Tibial nerve (tissue), 4 donors: Measurements from ENCODE around the gene CBARP. TPM values are rescaled to one million over a fixed set of nuclear protein-coding genes. Genes with fewer than 3 reads are reported as not detected.

ENCODE experiments used
- DNase-seq, 2 donors: peaks; one replicate each; pipeline ENCODE4 v3.0.0-alpha.2; 2019; ENCODE audit warnings: low spot score in 2 of 2
- H3K27ac ChIP-seq, 4 donors: fragments of 200-600 bp; sonication (generic) in 3 of 4; one replicate each; pipeline ENCODE4 v1.5.1; 2017 to 2019; ENCODE audit warnings: mild to moderate bottlenecking in 1 of 4
- H3K27me3 ChIP-seq, 2 donors: fragments of 200-600 bp; sonication (generic) in 1 of 2; one replicate each; pipeline versions ENCODE4 v1.5.1 to v1.6.0; 2017 to 2019
- H3K36me3 ChIP-seq, 3 donors: fragments of 200-600 bp; sonication (generic); one replicate each; pipeline ENCODE4 v1.5.1; 2018 to 2019
- H3K4me1 ChIP-seq, 4 donors: fragments of 200-600 bp; sonication (generic) in 3 of 4; one replicate each; pipeline ENCODE4 v1.5.1; 2017 to 2019
- H3K4me3 ChIP-seq, 4 donors: fragments of 200-600 bp; sonication (generic) in 3 of 4; one replicate each; pipeline ENCODE4 v1.5.1; 2017 to 2019; ENCODE audit warnings: mild to moderate bottlenecking in 1 of 4, moderate library complexity in 1 of 4
- H3K9me3 ChIP-seq, 4 donors: fragments of 200-600 bp; sonication (generic) in 3 of 4; one replicate each; pipeline ENCODE4 v1.5.1; 2017 to 2019
- CTCF ChIP-seq, 5 experiments: fragments of 200-600 bp in 3 of 5; fragments of 450-650 bp in 2 of 5; sonication (generic) in 3 of 5; IDR thresholded peaks; one replicate each; pipeline ENCODE4 v1.5.1; 2016 to 2019; ENCODE audit warnings: antibody characterized with exemption in 5 of 5, mild to moderate bottlenecking in 3 of 5, moderate library complexity in 2 of 5
- EP300 ChIP-seq, 2 donors: sonication (generic); formaldehyde crosslinking; IDR thresholded peaks; one replicate each; pipeline ENCODE4 v1.6.1; 2017; ENCODE audit warnings: antibody characterized with exemption in 2 of 2, mild to moderate bottlenecking in 1 of 2
- POLR2A ChIP-seq, 2 donors: fragments of 450-650 bp; IDR thresholded peaks; one replicate each; pipeline ENCODE4 v1.6.1; 2017; ENCODE audit warnings: antibody characterized with exemption in 2 of 2, mild to moderate bottlenecking in 2 of 2, moderate library complexity in 2 of 2
- WGBS, 2 donors: methylation state at CpG; one replicate each; pipeline ENCODE4 v1.1.5; 2018; 5-methylcytosine and 5-hydroxymethylcytosine counted together
- total RNA-seq, 4 donors: library from RNA; depleted of rRNA; stranded (reverse); fragments of >200 nt; gene quantifications; one replicate each; pipeline ENCODE4 v1.1.0, GENCODE V29; 2016

The CBARP gene
- total RNA-seq: 1 to 10 TPM in 2 of 4 donors, under 1 TPM in 2; 0.22 to 3.9 (median 1.4) TPM

- peak within 1 kb of the TSS; percentile 94 to 99 (median 96) for H3K27ac ChIP-seq
- no peak for TF ChIP-seq EP300 (IDR thresholded peaks at IDR 0.05)
- peak in 1 of 2 donors; percentile 37 for TF ChIP-seq POLR2A (IDR thresholded peaks at IDR 0.05)
- TF ChIP-seq CTCF (IDR thresholded peaks at IDR 0.05): no peak
- no peak for DNase-seq
- peaks cover 0 to 13% (median 0%) of the 10 kb centered on the region in 3 donors for H3K36me3 ChIP-seq
- H3K9me3 ChIP-seq: no peaks in the 10 kb centered on the region
- peaks cover 5 to 74% (median 39%) of the 10 kb centered on the region in 4 donors for H3K4me1 ChIP-seq
- 1% methylated on average over 12 of the region's 87 CpGs; no CpG with 5 or more reads in 1 of the 2 donors for WGBS, 2 donors
- no peaks in the 10 kb centered on the region for H3K27me3 ChIP-seq
- H3K4me3 ChIP-seq: peak within 1 kb of the TSS; percentile 40 to 67 (median 54)
Observed at GRCh38 chr19:1237754-1238368, at the start of gene CBARP. Gene CBARP, minus strand, starts transcription at chr19:1238005. Its CDS starts 1,905 bp downstream, at chr19:1236100.

- peak overlapping the region in 1 of 4 donors; percentile 51 for H3K27ac ChIP-seq
- peak overlapping the region in 2 of 4 donors; percentile 11 to 37 for H3K4me3 ChIP-seq
- no peaks in the 10 kb centered on the region for H3K9me3 ChIP-seq
- TF ChIP-seq CTCF (IDR thresholded peaks at IDR 0.05) (no peak), EP300 (IDR thresholded peaks at IDR 0.05) (no peak), POLR2A (IDR thresholded peaks at IDR 0.05) (no peak)
- H3K36me3 ChIP-seq: no peaks in the 10 kb centered on the region
- H3K27me3 ChIP-seq: peaks cover 0 to 84% of the 10 kb centered on the region in 2 donors
- peaks cover 0 to 22% (median 0%) of the 10 kb centered on the region in 4 donors for H3K4me1 ChIP-seq
- DNase-seq: no peak
- WGBS, 2 donors: 22 to 30% methylated on average over 21 to 31 of the region's 38 CpGs
Observed at GRCh38 chr19:1286487-1287353, 48.9 kb upstream of the CBARP start.

- H3K27ac ChIP-seq: peak within 1 kb of the TSS in 1 of 4 donors; percentile 64
- TF ChIP-seq POLR2A (IDR thresholded peaks at IDR 0.05) (no peak), CTCF (IDR thresholded peaks at IDR 0.05) (no peak)
- H3K9me3 ChIP-seq: no peaks in the 10 kb centered on the region
- H3K4me3 ChIP-seq: peak within 1 kb of the TSS in 2 of 4 donors; percentile 11 to 37
- no peak for DNase-seq
- H3K36me3 ChIP-seq: no peaks in the 10 kb centered on the region
- H3K4me1 ChIP-seq: peaks cover 0 to 22% (median 0%) of the 10 kb centered on the region in 4 donors
- H3K27me3 ChIP-seq: peaks cover 0 to 76% of the 10 kb centered on the region in 2 donors
- WGBS, 2 donors: 0 to 1% methylated on average over 11 to 18 of the region's 113 CpGs
Observed at GRCh38 chr19:1285737-1286360, 48.0 kb upstream of the CBARP start, which contains the start of gene EFNA2. Gene EFNA2, plus strand, starts transcription at chr19:1285873. Its CDS starts 296 bp downstream, at chr19:1286169.

- H3K27me3 ChIP-seq: peaks cover 0 to 69% of the 10 kb centered on the region in 2 donors
- WGBS, 2 donors: 29 to 47% methylated on average over 14 to 33 of the region's 51 CpGs
- TF ChIP-seq CTCF (IDR thresholded peaks at IDR 0.05) (no peak), EP300 (IDR thresholded peaks at IDR 0.05) (no peak), POLR2A (IDR thresholded peaks at IDR 0.05) (no peak)
- H3K9me3 ChIP-seq: no peaks in the 10 kb centered on the region
- H3K36me3 ChIP-seq: no peaks in the 10 kb centered on the region
- peaks cover 0 to 22% (median 0%) of the 10 kb centered on the region in 4 donors for H3K4me1 ChIP-seq
- no peak for DNase-seq
- peak overlapping the region in 1 of 4 donors; percentile 64 for H3K27ac ChIP-seq
- no peak overlapping the region for H3K4me3 ChIP-seq
Observed at GRCh38 chr19:1284979-1285736, 47.4 kb upstream of the CBARP start.
